PC-3 (cell line): ENCODE measurements around the gene ZSCAN2. TPM values are rescaled to one million over a fixed set of nuclear protein-coding genes. Genes with fewer than 3 reads are reported as not detected.

Experiments used
- ATAC-seq: fragments of 200-7000 bp; cut with Tn5 transposase; 2 replicates; pipeline ENCODE4 v1.9.1; 2020; ENCODE audit warnings: mild to moderate bottlenecking, moderate library complexity
- BruUV-seq: library from RNA; stranded (reverse); fragments of 400-500 nt; replicated peaks from 2 replicates; lab custom pipeline; 2021; lab: Mats Ljungman, UMichigan
- CTCF ChIA-PET: fragments of 300-600 bp; sonication (Branson Sonifier 250); formaldehyde crosslinking; loops from one replicate; lab custom pipeline; 2022; ENCODE audit warnings: antibody characterized with exemption; lab: Charles Lee
- POLR2A ChIA-PET: fragments of 300-600 bp; sonication (Branson Sonifier 250); formaldehyde crosslinking; loops from one replicate; lab custom pipeline; 2022; ENCODE audit warnings: antibody characterized with exemption; ENCODE audit not compliant: unreplicated experiment; lab: Charles Lee
- DNase-seq: peaks from one replicate; pipeline ENCODE4 v3.0.0-alpha.2; 2015
- H2AFZ ChIP-seq: fragments of 300-600 bp; sonication (generic); 2 replicates; pipeline ENCODE4 v1.6.0; 2016; ENCODE audit warnings: antibody characterized with exemption, low read length
- H3F3A ChIP-seq: fragments of 300-600 bp; sonication (generic); one replicate; pipeline ENCODE4 v1.6.0; 2017; ENCODE audit warnings: antibody characterized with exemption, low read length, control low read depth, mild to moderate bottlenecking; ENCODE audit not compliant: unreplicated experiment
- H3K27ac ChIP-seq: fragments of 300-600 bp; sonication (generic); 2 replicates; pipeline ENCODE4 v1.5.1; 2016; ENCODE audit warnings: mild to moderate bottlenecking, low read length
- H3K27me3 ChIP-seq: fragments of 300-600 bp; sonication (generic); 2 replicates; pipeline ENCODE4 v1.6.1; 2016; ENCODE audit warnings: low read length, mixed read lengths
- H3K36me3 ChIP-seq: fragments of 300-600 bp; sonication (generic); 2 replicates; pipeline ENCODE4 v1.6.1; 2016; ENCODE audit warnings: low read depth, mixed run types, low read length, mixed read lengths
- H3K4me1 ChIP-seq: fragments of 300-600 bp; sonication (generic); 2 replicates; pipeline ENCODE4 v1.5.1; 2016; ENCODE audit warnings: low read length; ENCODE audit not compliant: insufficient read depth
- H3K4me2 ChIP-seq: fragments of 300-600 bp; sonication (generic); 2 replicates; pipeline ENCODE4 v1.6.0; 2016; ENCODE audit warnings: low read length
- H3K4me3 ChIP-seq: fragments of 300-600 bp; sonication (generic); 2 replicates; pipeline ENCODE4 v1.5.1; 2016; ENCODE audit warnings: mild to moderate bottlenecking, low read length, mixed read lengths
- H3K79me2 ChIP-seq: fragments of 300-600 bp; sonication (generic); 2 replicates; pipeline ENCODE4 v1.6.1; 2017; ENCODE audit warnings: low read length, mixed read lengths
- H3K9ac ChIP-seq: fragments of 300-600 bp; sonication (generic); 2 replicates; pipeline ENCODE4 v1.6.0; 2016; ENCODE audit warnings: mild to moderate bottlenecking, low read length
- H3K9me2 ChIP-seq: fragments of 300-600 bp; sonication (generic); replicated peaks from 2 replicates; pipeline ENCODE4 v1.6.1; 2016; ENCODE audit warnings: mixed run types, low read length, mixed read lengths
- H3K9me3 ChIP-seq: fragments of 300-600 bp; sonication (generic); 2 replicates; pipeline ENCODE4 v1.6.1; 2016; ENCODE audit warnings: low read length, mixed read lengths
- H4K20me1 ChIP-seq: fragments of 300-600 bp; sonication (generic); 2 replicates; pipeline ENCODE4 v1.6.1; 2016; ENCODE audit warnings: low read length, mixed read lengths
- EZH2 ChIP-seq: fragments of 300-600 bp; sonication (generic); IDR thresholded peaks from one replicate; pipeline ENCODE4 v1.6.1; 2017; ENCODE audit warnings: antibody characterized with exemption, mild to moderate bottlenecking, low read length; ENCODE audit not compliant: unreplicated experiment
- EZH2phosphoT487 ChIP-seq: fragments of 300-600 bp; sonication (generic); IDR thresholded peaks from 2 replicates; pipeline ENCODE4 v1.6.1; 2018; ENCODE audit warnings: mild to moderate bottlenecking, antibody characterized with exemption, low read length, borderline replicate concordance
- intact Hi-C: fragments of 100-400 bp; cut with micrococcal nuclease; formaldehyde crosslinking; loops from 2 replicates; pipeline ENCODE4 v1.9.0; 2023
- total RNA-seq: library from RNA; depleted of rRNA; stranded (reverse); fragments of >200 nt; gene quantifications from 2 replicates; pipeline ENCODE4 v1.2.3, GENCODE V29; 2014
- TF ChIP-seq, protein P1 (sequence below): fragments of 300-600 bp; sonication (generic); conservative IDR thresholded peaks from 2 replicates; pipeline ENCODE4 v1.5.1; 2017; ENCODE audit warnings: antibody characterized with exemption, low read depth, mild to moderate bottlenecking, low read length

The ZSCAN2 gene
- total RNA-seq, 1 experiment from 2014 or later, result 15.0 TPM

DNA sequence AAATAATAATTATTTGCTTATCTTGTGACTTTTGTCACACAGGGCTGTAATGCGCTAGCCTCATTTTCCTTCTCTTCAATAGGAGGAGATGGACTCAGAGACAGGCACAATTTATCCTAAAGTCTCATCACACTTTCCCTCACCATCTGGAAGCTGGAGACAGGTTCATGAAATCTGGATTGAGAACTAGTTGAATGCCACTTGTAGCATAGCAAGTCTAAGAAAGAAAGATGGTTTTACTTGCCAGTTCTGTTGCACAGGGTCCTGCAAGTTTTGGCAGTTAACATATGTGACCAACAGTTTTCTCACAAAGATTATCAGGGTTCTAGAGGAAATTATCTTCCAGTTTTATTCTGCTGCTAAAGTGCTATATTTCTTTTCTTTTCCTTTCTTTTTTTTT lies 9.0 kb upstream of the ZSCAN2 start:
- no peaks in the 10 kb centered on the region for H4K20me1 ChIP-seq
- no peaks in the 10 kb centered on the region for H3K27me3 ChIP-seq
- POLR2A ChIA-PET, result no interaction called here
- TF ChIP-seq EZH2phosphoT487, result no peak
- no peak for TF ChIP-seq EZH2
- TF ChIP-seq, protein P1, sequence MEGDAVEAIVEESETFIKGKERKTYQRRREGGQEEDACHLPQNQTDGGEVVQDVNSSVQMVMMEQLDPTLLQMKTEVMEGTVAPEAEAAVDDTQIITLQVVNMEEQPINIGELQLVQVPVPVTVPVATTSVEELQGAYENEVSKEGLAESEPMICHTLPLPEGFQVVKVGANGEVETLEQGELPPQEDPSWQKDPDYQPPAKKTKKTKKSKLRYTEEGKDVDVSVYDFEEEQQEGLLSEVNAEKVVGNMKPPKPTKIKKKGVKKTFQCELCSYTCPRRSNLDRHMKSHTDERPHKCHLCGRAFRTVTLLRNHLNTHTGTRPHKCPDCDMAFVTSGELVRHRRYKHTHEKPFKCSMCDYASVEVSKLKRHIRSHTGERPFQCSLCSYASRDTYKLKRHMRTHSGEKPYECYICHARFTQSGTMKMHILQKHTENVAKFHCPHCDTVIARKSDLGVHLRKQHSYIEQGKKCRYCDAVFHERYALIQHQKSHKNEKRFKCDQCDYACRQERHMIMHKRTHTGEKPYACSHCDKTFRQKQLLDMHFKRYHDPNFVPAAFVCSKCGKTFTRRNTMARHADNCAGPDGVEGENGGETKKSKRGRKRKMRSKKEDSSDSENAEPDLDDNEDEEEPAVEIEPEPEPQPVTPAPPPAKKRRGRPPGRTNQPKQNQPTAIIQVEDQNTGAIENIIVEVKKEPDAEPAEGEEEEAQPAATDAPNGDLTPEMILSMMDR, result no peak
- H3K9ac ChIP-seq, result no peak overlapping the region
- no peak for ATAC-seq
- H3K36me3 ChIP-seq, result no peaks in the 10 kb centered on the region
- no peaks in the 10 kb centered on the region for H3K9me3 ChIP-seq
- no peaks in the 10 kb centered on the region; the same call in 1 of the 2 replicates for H3K4me1 ChIP-seq
- no peak overlapping the region for H2AFZ ChIP-seq
- H3K27ac ChIP-seq, result no peak overlapping the region
- no peak for DNase-seq
- no TSS peak for BruUV-seq
- H3K9me2 ChIP-seq, result no peaks in the 10 kb centered on the region
- no peak overlapping the region for H3K4me2 ChIP-seq
- H3K79me2 ChIP-seq, result no peaks in the 10 kb centered on the region
- H3K4me3 ChIP-seq, result no peak overlapping the region
- no peaks in the 10 kb centered on the region for H3F3A ChIP-seq
- CTCF ChIA-PET, result no interaction called here
- intact Hi-C loops, result no loop called here

DNA sequence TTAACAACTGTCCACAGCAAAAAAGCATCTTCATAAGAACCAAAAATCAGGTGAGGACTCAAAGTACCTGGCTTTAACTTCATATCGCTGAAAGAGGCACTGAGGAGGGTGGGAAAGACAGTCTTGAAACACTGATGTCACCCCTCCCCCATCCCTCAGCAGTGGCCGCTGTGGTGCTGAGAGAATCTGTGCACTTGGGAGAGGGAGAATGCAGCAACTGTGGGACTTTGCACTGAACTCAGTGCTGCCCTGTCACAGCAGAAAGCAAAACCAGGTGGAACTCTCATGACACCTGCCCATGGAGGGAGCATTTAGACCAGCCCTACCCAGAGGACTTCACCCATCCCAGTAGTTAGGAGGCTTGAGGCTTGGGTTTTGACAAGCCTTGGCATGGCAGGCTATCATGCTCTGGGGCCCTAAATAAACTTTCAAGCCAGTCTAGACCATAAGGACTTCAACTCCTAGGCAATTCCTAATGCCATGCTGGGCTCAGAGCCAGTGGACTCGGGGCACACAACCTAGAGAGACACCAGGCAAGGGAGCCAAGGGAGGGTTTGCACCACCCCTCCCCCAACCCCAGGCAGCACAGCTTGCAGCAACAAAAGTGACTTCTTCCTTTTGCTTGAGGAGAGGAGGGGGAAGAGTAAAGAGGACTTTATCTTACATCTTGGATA lies 6.1 kb upstream of the ZSCAN2 start:
- no TSS peak for BruUV-seq
- TF ChIP-seq, protein P1, result no peak
- TF ChIP-seq EZH2 (no peak), EZH2phosphoT487 (no peak)
- H2AFZ ChIP-seq, result no peak overlapping the region
- no peak overlapping the region for H3K27ac ChIP-seq
- ChIA-PET POLR2A (no interaction called here), CTCF (no interaction called here)
- DNase-seq (no peak), ATAC-seq (no peak)
- no peak overlapping the region for H3K4me3 ChIP-seq
- H3F3A ChIP-seq, result no peaks in the 10 kb centered on the region
- H3K4me1 ChIP-seq, result peaks cover 2% of the 10 kb centered on the region; the same call in 1 of the 2 replicates
- H3K4me2 ChIP-seq, result no peak overlapping the region
- H3K27me3 ChIP-seq, result no peaks in the 10 kb centered on the region
- H3K79me2 ChIP-seq, result no peaks in the 10 kb centered on the region
- no peaks in the 10 kb centered on the region for H3K9me2 ChIP-seq
- no peaks in the 10 kb centered on the region for H3K36me3 ChIP-seq
- H4K20me1 ChIP-seq, result no peaks in the 10 kb centered on the region
- intact Hi-C loops, result no loop called here
- no peaks in the 10 kb centered on the region for H3K9me3 ChIP-seq
- H3K9ac ChIP-seq, result no peak overlapping the region

DNA sequence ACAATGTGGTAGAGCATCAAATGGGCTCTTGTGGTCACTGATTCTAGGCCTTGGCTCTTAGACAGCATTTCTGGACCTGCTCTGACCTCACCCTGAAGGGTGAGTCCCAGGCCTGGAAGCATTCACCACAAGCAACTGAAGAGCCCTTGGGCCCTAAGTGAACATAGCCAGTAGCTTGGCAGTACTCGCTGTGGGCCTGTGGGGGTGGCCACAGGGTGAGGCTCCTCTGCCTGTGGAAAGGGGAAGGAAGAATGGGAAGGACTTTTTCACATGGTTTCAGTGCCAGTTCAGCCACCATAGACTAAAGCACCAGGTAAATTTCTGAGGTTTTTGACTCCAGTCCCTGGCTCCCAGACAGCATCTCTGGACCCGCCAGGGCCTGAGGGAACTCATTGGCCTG lies 5.1 kb upstream of the ZSCAN2 start:
- Histone ChIP-seq H3K9ac (no peak overlapping the region), H3K4me2 (no peak overlapping the region), H3K4me1 (peaks cover 5% of the 10 kb centered on the region; the same call in 1 of the 2 replicates), H3F3A (no peaks in the 10 kb centered on the region), H3K4me3 (no peak overlapping the region), H3K27me3 (no peaks in the 10 kb centered on the region), H3K9me3 (no peaks in the 10 kb centered on the region), H3K36me3 (no peaks in the 10 kb centered on the region), H4K20me1 (no peaks in the 10 kb centered on the region), H2AFZ (no peak overlapping the region), H3K79me2 (no peaks in the 10 kb centered on the region), H3K27ac (no peak overlapping the region), H3K9me2 (no peaks in the 10 kb centered on the region)
- ATAC-seq, result no peak
- CTCF ChIA-PET, result no interaction called here
- BruUV-seq, result no TSS peak
- intact Hi-C loops, result no loop called here
- POLR2A ChIA-PET, result no interaction called here
- no peak for TF ChIP-seq EZH2
- no peak for TF ChIP-seq EZH2phosphoT487
- DNase-seq, result no peak
